Rectal smooth muscle tissue (tissue), 1 donor: Measurements from ENCODE around the gene FHOD3.
"Not testable (repeated sequence)": the region's sequence is repeated elsewhere in the genome, so short reads cannot be mapped to it uniquely, and the experiment has no call there.

ENCODE experiments used
- H3K27ac ChIP-seq: one replicate; pipeline ENCODE4 v1.7.0; 2013; ENCODE audit warnings: low read depth, low read length, inconsistent platforms
- H3K27me3 ChIP-seq: one replicate; pipeline ENCODE4 v1.7.0; 2013; ENCODE audit warnings: low read length; ENCODE audit not compliant: control insufficient read depth, insufficient read depth
- H3K36me3 ChIP-seq: one replicate; pipeline ENCODE4 v1.7.0; 2013; ENCODE audit warnings: low read length; ENCODE audit not compliant: control insufficient read depth, insufficient read depth
- H3K4me1 ChIP-seq: one replicate; pipeline ENCODE4 v1.7.0; 2013; ENCODE audit warnings: low read length; ENCODE audit not compliant: control insufficient read depth, insufficient read depth
- H3K4me3 ChIP-seq: one replicate; pipeline ENCODE4 v1.7.0; 2013; ENCODE audit warnings: low read length
- H3K9ac ChIP-seq: one replicate; pipeline ENCODE4 v1.7.0; 2013; ENCODE audit warnings: low read length

The FHOD3 gene

GRCh38 chr18:36816096-36816495 is 518.6 kb downstream of the FHOD3 start:
- not testable (repeated sequence) for H3K27ac ChIP-seq, H3K9ac ChIP-seq, H3K4me1 ChIP-seq, H3K27me3 ChIP-seq, H3K36me3 ChIP-seq, H3K4me3 ChIP-seq

GRCh38 chr18:36817039-36817438 is 519.5 kb downstream of the FHOD3 start:
- Histone ChIP-seq H3K9ac (no peak overlapping the region), H3K27ac (no peak overlapping the region), H3K4me1 (no peaks in the 10 kb centered on the region), H3K4me3 (no peak overlapping the region), H3K36me3 (peaks cover 6% of the 10 kb centered on the region), H3K27me3 (no peaks in the 10 kb centered on the region)

GRCh38 chr18:36818652-36819051 is 521.1 kb downstream of the FHOD3 start:
- H3K27ac ChIP-seq: no peak overlapping the region

GRCh38 chr18:36819621-36820020 is 522.1 kb downstream of the FHOD3 start:
- peaks cover 6% of the 10 kb centered on the region for H3K36me3 ChIP-seq

More at GRCh38 chr18:36818652-36819051, 521.1 kb downstream of the FHOD3 start:
- Histone ChIP-seq H3K4me3 (no peak overlapping the region), H3K9ac (no peak overlapping the region), H3K36me3 (peaks cover 6% of the 10 kb centered on the region), H3K27me3 (no peaks in the 10 kb centered on the region), H3K4me1 (no peaks in the 10 kb centered on the region)

GRCh38 chr18:36821681-36822080 is 524.2 kb downstream of the FHOD3 start:
- Histone ChIP-seq H3K9ac (no peak overlapping the region), H3K4me1 (no peaks in the 10 kb centered on the region), H3K27ac (no peak overlapping the region), H3K27me3 (no peaks in the 10 kb centered on the region), H3K4me3 (no peak overlapping the region), H3K36me3 (peaks cover 6% of the 10 kb centered on the region)

More at GRCh38 chr18:36819621-36820020, 522.1 kb downstream of the FHOD3 start:
- no peaks in the 10 kb centered on the region for H3K27me3 ChIP-seq
- H3K9ac ChIP-seq: no peak overlapping the region
- no peak overlapping the region for H3K27ac ChIP-seq
- H3K4me3 ChIP-seq: no peak overlapping the region
- H3K4me1 ChIP-seq: no peaks in the 10 kb centered on the region

- H3K36me3 ChIP-seq: no peaks in the 10 kb centered on the region
- H3K4me3 ChIP-seq: no peak overlapping the region
- H3K27me3 ChIP-seq: no peaks in the 10 kb centered on the region
- H3K4me1 ChIP-seq: peaks cover 8% of the 10 kb centered on the region
- no peak overlapping the region for H3K9ac ChIP-seq
- H3K27ac ChIP-seq: no peak overlapping the region
These were observed 528.0 kb downstream of the FHOD3 start for GRCh38 chr18:36825526-36825925.

GRCh38 chr18:36826556-36826955 is 529.0 kb downstream of the FHOD3 start:
- no peaks in the 10 kb centered on the region for H3K36me3 ChIP-seq
- H3K4me1 ChIP-seq: peaks cover 8% of the 10 kb centered on the region
- no peak overlapping the region for H3K4me3 ChIP-seq
- H3K27ac ChIP-seq: no peak overlapping the region
- H3K9ac ChIP-seq: no peak overlapping the region
- H3K27me3 ChIP-seq: no peaks in the 10 kb centered on the region

- H3K9ac ChIP-seq: peak overlapping the region; percentile 71
- H3K4me3 ChIP-seq: peak overlapping the region; percentile 100
- peak overlapping the region; percentile 80 for H3K27ac ChIP-seq
- H3K4me1 ChIP-seq: peaks cover 8% of the 10 kb centered on the region
- no peaks in the 10 kb centered on the region for H3K27me3 ChIP-seq
- no peaks in the 10 kb centered on the region for H3K36me3 ChIP-seq
These were observed 530.7 kb downstream of the FHOD3 start for GRCh38 chr18:36828157-36828629.

- H3K4me1 ChIP-seq: peaks cover 8% of the 10 kb centered on the region
- no peaks in the 10 kb centered on the region for H3K27me3 ChIP-seq
- peak within 1 kb of the TSS; percentile 100 for H3K4me3 ChIP-seq
- no peaks in the 10 kb centered on the region for H3K36me3 ChIP-seq
- H3K27ac ChIP-seq: peak within 1 kb of the TSS; percentile 80
- peak within 1 kb of the TSS; percentile 88 for H3K9ac ChIP-seq
These were observed 531.3 kb downstream of the FHOD3 start, which contains the start of the genes KIAA1328 and TPGS2 for GRCh38 chr18:36828630-36829361. KIAA1328 (plus strand) TSS chr18:36829127; CDS start chr18:36829139, 12 bp downstream. TPGS2 (minus strand) TSS chr18:36829002; CDS start chr18:36828767, 235 bp downstream.
